SU-DHL-6 (cell line): ENCODE data around the gene KDM1A.
A peak's percentile ranks its signal among the peaks of the same experiment; 100 is the strongest.

Experiments used
- H2AFZ ChIP-seq: fragments of 200-600 bp; sonication (generic); 2 replicates; pipeline ENCODE4 v1.6.1; 2014; ENCODE audit warnings: low read depth, mild to moderate bottlenecking, moderate library complexity, mixed read lengths, antibody characterized with exemption, low read length; ENCODE audit not compliant: severe bottlenecking
- H3F3A ChIP-seq: fragments of 200-600 bp; shearing (Covaris generic); 2 replicates; pipeline ENCODE4 v1.6.0; 2016; ENCODE audit warnings: antibody characterized with exemption, mild to moderate bottlenecking; ENCODE audit not compliant: insufficient read depth
- H3K27ac ChIP-seq: fragments of 200-600 bp; sonication (generic); 2 replicates; pipeline ENCODE4 v1.5.1; 2016; ENCODE audit warnings: low read depth, mild to moderate bottlenecking, low read length, moderate library complexity, mixed read lengths
- H3K27me3 ChIP-seq: fragments of 200-600 bp; sonication (generic), shearing (Covaris generic); 2 replicates; pipeline ENCODE4 v1.6.0; 2014; ENCODE audit warnings: mild to moderate bottlenecking, low read length
- H3K36me3 ChIP-seq: fragments of 200-600 bp; sonication (generic); 2 replicates; pipeline ENCODE4 v1.6.1; 2014; ENCODE audit warnings: mild to moderate bottlenecking, low read length, mixed read lengths
- H3K4me2 ChIP-seq: fragments of 300-600, 200-600 bp; shearing (Covaris generic), sonication (generic); 2 replicates; pipeline ENCODE4 v1.6.0; 2014; ENCODE audit warnings: low read length, low read depth, mild to moderate bottlenecking; ENCODE audit not compliant: poor library complexity, severe bottlenecking
- H3K4me3 ChIP-seq: fragments of 200-600 bp; sonication (generic); 2 replicates; pipeline ENCODE4 v1.5.1; 2014; ENCODE audit warnings: antibody characterized with exemption, low read length, mild to moderate bottlenecking, mixed read lengths; ENCODE audit not compliant: insufficient read depth, poor library complexity, severe bottlenecking
- H3K79me2 ChIP-seq: fragments of 200-600 bp; sonication (generic); 2 replicates; pipeline ENCODE4 v1.6.1; 2014; ENCODE audit warnings: mild to moderate bottlenecking, low read length, moderate library complexity; ENCODE audit not compliant: insufficient read depth
- H3K9ac ChIP-seq: fragments of 200-600 bp; sonication (generic); 2 replicates; pipeline ENCODE4 v1.7.0; 2014; ENCODE audit warnings: mild to moderate bottlenecking, low read length
- H3K9me2 ChIP-seq: fragments of 200-600 bp; sonication (generic); replicated peaks from 2 replicates; pipeline ENCODE4 v1.6.1; 2014; ENCODE audit warnings: low read length; ENCODE audit not compliant: insufficient read depth
- H3K9me3 ChIP-seq: fragments of 200-600 bp; sonication (generic); 2 replicates; pipeline ENCODE4 v1.6.1; 2014; ENCODE audit warnings: low read length, mixed read lengths; ENCODE audit not compliant: insufficient read depth
- H4K20me1 ChIP-seq: fragments of 200-600 bp; sonication (generic); 2 replicates; pipeline ENCODE4 v1.6.1; 2014; ENCODE audit warnings: low read depth, mild to moderate bottlenecking, antibody characterized with exemption, low read length, moderate library complexity, mixed read lengths
- CTCF ChIP-seq: fragments of 200-600 bp; sonication (generic); IDR thresholded peaks from one replicate; pipeline ENCODE4 v1.5.1; 2017; ENCODE audit warnings: antibody characterized with exemption, mild to moderate bottlenecking, low read length, moderate library complexity; ENCODE audit not compliant: insufficient read depth, poor library complexity, severe bottlenecking
- EZH2phosphoT487 ChIP-seq: fragments of 200-600 bp; sonication (generic), shearing (Covaris generic); conservative IDR thresholded peaks from 2 replicates; pipeline ENCODE4 v1.6.1; 2018; ENCODE audit warnings: mild to moderate bottlenecking, antibody characterized with exemption, low read length, moderate library complexity, mixed read lengths

KDM1A gene

GRCh38 chr1:23019094-23019862 is at the start of gene KDM1A:
Gene KDM1A (plus strand): TSS chr1:23019468. CDS start chr1:23019597, 129 bp downstream.
- Histone ChIP-seq H3K9me3 (no peaks in the 10 kb centered on the region), H3K4me3 (peak within 1 kb of the TSS; percentile 70), H3K9ac (peak within 1 kb of the TSS; percentile 81), H3K79me2 (peaks cover 44% of the 10 kb centered on the region), H3K9me2 (no peaks in the 10 kb centered on the region), H3K27me3 (no peaks in the 10 kb centered on the region), H3K4me2 (peak within 1 kb of the TSS; percentile 91), H3K36me3 (peaks cover 14% of the 10 kb centered on the region), H3F3A (peaks cover 6% of the 10 kb centered on the region; the same call in 1 of the 2 replicates), H3K27ac (peak within 1 kb of the TSS; percentile 50), H4K20me1 (peaks cover 10% of the 10 kb centered on the region), H2AFZ (peak within 1 kb of the TSS; percentile 86)
- peak; percentile 10 for TF ChIP-seq CTCF
- TF ChIP-seq EZH2phosphoT487 = no peak

- Histone ChIP-seq H3K27me3 (no peaks in the 10 kb centered on the region), H3K9ac (no peak overlapping the region), H3F3A (no peaks in the 10 kb centered on the region), H3K79me2 (no peaks in the 10 kb centered on the region), H4K20me1 (no peaks in the 10 kb centered on the region), H3K4me2 (no peak overlapping the region), H3K9me3 (0 out of 2 replicates have a peak, but pooled peaks cover 3% of the 10 kb centered on the region), H3K36me3 (no peaks in the 10 kb centered on the region), H2AFZ (no peak overlapping the region), H3K4me3 (no peak overlapping the region), H3K9me2 (no peaks in the 10 kb centered on the region), H3K27ac (no peak overlapping the region)
- TF ChIP-seq EZH2phosphoT487 (no peak), CTCF (no peak)
These were observed 49.2 kb upstream of the KDM1A start for GRCh38 chr1:22970096-22970495.

- no peaks in the 10 kb centered on the region for H3F3A ChIP-seq
- TF ChIP-seq CTCF (no peak), EZH2phosphoT487 (no peak)
- H3K9me3 ChIP-seq = 0 out of 2 replicates have a peak, but pooled peaks cover 3% of the 10 kb centered on the region
- no peak overlapping the region for H2AFZ ChIP-seq
- H3K36me3 ChIP-seq = no peaks in the 10 kb centered on the region
- no peak overlapping the region for H3K4me3 ChIP-seq
- H3K27me3 ChIP-seq = no peaks in the 10 kb centered on the region
- no peaks in the 10 kb centered on the region for H3K79me2 ChIP-seq
- no peak overlapping the region for H3K4me2 ChIP-seq
- H3K9ac ChIP-seq = no peak overlapping the region
- no peak overlapping the region for H3K27ac ChIP-seq
- H4K20me1 ChIP-seq = no peaks in the 10 kb centered on the region
- H3K9me2 ChIP-seq = no peaks in the 10 kb centered on the region
These were observed 48.1 kb upstream of the KDM1A start for GRCh38 chr1:22971161-22971560.
